Amygdala (tissue), 56 donors: ENCODE results near the gene TPSG1.

Experiments used
- DNase-seq, 56 donors: peaks; one replicate each; lab custom pipeline; 2025; lab: John Stamatoyannopoulos, UW

TPSG1 gene

DNA sequence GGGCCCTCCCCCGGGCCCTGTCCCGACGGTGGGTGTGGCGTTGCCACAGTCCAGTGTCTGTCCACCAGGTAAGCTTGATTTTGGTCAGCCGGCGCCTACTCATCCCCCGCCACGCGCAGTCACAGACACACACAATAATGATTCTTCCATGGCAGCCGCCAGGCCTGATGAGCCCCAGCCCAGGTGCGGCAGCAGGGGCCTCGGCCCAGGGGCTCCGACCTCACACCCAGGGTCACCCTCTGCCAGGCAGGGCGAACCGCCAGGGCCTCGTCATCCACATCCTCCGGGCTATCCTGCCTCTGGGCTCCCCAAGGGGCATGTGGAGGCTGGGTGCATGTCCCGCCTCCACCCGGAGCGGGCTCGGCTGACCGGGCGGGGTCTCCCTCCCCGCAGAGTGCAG is 7.5 kb downstream of the TPSG1 start:
- DNase-seq, result no peak

DNA sequence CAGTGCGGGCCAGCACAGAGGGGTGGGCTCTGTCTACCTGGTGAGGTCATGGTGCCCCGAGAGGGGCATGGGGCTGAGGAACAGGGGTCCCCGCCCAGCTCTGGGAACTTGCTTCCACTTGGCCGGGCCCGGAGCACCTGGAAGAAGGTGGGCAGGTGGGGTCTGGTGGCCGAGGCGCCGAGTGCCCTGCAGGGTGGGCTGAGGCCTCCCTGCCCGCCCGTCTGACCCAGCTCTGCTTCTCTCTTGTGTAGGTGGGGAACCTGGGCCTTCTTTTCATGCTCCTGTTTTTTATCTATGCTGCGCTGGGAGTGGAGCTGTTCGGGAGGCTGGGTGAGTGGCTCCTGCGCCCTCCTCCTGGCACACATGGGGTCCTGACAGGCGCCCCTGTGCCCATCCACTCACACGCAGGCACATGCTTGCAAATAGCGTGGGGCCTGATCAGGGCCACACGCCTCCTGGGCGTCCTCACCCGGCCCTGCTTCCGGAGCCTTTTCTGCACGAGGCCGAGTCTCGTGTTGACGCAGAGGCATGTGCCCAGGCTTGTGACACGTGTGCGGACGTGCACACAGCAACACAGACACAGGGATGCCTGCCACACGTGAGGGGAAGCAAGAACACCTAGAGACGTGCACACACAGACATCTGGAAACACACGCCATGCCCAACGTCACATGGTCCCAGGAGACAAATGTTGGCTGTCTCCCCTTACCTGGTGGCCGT is 8.2 kb downstream of the TPSG1 start:
- DNase-seq, result no peak

DNA sequence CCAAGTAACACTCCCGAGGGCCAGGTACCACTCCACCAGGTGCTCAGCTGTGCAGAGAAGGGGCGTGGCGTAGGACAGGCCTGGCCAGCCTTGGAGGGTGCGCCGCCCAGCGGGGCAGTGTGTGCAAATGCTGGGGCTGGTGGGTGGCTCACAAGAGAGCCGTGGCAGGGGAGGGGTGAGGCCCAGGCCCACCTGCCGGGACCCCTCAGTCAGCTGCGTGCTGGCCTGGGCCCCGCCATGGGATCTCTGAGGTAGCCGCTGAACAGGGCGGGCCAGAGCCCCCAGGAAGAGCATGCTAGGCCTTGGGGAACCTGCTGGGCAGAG is 8.8 kb downstream of the TPSG1 start:
- no peak for DNase-seq

DNA sequence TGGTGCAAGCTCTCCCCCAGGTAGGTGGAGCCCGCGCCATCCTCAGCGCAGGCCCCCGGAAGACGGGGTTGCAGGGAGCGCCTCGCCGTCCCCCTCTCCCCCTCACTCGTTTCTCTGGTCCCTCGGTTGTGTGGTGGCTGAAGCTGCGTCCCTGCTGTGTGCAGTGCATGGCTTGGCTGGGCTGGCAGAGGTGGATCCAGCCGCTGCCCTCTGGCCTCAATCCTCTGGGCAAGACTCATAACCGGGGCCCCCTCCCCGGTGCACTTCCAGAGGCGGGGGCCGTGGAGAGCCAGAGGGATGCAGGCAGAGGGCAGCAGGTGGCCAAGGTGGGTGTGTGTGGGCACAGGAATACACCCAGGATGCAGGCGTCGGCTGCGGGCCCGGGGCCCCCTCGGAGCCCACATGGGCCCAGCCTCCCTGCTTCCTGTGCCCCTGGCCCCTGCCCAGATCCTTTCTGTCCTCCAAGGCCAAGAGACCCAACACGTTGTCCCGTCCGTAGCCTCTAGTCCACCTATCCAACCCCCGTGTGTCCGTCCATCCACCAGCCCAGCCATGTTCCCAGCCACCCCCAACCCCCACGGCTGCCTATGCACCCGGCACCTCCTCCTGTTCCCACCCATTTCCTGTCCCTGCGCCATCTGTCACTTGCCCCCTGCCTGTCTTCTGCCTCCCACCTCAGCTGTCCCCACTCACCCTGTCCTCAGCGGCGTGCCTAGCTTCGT is 9.3 kb downstream of the TPSG1 start:
- no peak for DNase-seq

GRCh38 chr16:1214719-1215118 is 10.3 kb downstream of the TPSG1 start:
- DNase-seq, result no peak

DNA sequence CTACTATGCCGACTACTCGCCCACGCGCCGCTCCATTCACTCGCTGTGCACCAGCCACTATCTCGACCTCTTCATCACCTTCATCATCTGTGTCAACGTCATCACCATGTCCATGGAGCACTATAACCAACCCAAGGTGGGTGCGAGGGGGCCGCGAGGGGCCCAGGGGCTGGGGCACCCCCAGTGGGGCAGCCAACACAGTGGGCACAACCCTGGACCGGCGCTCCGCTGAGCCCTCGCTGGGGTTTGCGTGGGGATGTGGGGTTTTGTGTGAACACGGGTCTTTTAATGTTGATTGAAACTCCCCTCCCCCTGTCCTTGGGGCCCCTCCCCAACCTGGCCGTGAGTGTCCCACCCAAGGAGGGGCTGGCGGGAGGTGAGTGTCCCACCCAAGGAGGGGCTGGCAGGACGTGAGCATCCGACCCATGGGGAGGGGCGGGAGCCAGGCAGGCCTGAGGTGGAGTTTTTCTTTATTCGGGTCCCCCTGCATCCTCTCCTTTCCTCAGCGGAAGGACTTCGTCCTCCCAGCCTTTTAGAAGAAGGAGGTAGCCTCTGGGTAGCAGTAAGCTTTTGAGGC is 11.2 kb downstream of the TPSG1 start:
- no peak for DNase-seq

GRCh38 chr16:1213231-1213630 is 11.8 kb downstream of the TPSG1 start:
- no peak for DNase-seq

DNA sequence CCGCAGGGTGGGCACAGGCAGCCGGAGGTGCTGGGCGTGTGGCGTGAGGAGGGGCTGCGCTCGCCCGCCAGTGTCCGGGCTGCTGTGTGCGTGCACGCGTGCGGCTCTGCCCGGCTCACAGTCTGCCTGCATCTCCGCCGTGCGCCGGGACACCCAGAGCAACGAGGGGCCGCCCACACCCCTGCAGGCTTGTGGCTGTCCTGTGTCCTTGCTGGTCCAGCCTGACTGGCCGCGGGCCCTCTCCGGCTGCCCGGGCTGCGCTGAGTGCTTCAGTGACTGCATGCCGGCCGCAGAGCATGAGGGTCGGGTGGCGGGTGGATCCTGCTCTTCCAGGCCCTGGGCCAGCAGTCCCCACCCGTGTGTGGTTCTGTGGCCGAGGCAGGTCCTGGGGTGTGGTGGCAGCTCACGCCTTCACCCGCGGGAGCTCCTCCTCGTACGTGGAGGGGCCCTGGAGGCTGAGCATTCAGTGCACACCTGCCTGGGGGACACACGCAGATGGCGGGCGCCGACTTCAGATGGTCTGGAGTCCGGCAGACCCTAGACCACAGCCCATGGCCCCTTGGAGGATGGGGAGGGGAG is 12.4 kb downstream of the TPSG1 start:
- DNase-seq, result no peak

GRCh38 chr16:1211451-1212268 is 13.4 kb downstream of the TPSG1 start:
- peak in 16 of 56 donors; percentile 2 to 55 (median 22) for DNase-seq

DNA sequence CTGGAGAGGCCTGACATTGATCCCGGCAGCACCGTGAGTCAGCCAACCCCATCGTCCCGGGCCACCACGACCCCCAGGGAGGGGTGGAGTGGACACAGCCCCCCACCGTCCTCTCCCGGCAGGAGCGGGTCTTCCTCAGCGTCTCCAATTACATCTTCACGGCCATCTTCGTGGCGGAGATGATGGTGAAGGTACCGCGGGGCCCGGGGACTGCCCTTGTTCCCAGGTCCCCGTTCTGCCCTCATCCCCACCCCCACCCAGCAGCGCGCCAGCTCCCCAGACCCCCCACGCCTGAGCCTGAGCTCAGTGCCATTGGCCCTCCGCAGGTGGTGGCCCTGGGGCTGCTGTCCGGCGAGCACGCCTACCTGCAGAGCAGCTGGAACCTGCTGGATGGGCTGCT is 14.6 kb downstream of the TPSG1 start:
- no peak for DNase-seq

DNA sequence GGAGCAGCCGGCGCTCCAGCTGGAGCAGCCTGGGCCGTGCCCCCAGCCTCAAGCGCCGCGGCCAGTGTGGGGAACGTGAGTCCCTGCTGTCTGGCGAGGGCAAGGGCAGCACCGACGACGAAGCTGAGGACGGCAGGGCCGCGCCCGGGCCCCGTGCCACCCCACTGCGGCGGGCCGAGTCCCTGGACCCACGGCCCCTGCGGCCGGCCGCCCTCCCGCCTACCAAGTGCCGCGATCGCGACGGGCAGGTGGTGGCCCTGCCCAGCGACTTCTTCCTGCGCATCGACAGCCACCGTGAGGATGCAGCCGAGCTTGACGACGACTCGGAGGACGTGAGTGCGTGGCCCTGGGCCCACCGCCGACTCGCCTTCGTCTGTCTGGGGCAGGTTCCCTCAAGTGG is 16.0 kb downstream of the TPSG1 start:
- no peak for DNase-seq

DNA sequence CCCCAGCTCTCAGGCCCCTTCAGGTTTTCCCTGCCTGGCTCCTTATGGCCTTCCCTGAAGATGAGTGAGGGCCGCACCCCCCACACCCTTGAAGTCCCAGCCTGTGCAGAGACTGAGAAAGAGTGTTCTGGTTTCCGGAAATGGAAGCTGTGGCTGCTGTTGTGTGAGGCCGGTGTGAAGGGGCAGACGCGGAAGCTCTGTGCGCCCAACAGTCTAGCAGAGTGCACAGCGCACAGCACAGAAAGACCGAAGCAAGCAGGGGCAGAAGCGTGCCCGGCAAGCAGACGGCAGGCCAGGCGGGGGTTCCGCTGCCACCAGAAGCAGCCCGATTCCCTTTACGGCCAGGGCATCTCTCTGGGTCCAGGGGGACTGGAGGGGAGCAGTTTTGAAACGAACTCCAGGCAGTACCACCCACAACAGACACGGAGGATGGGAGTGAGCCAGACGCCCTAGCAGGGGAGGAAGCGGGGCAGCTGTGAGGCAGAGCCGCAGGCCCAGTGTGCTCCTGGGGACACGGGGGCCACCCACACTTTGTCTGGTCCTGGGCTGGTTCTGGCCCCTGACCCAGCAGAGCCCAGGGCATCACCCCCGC is 16.7 kb downstream of the TPSG1 start:
- no peak for DNase-seq

- DNase-seq, result no peak
Observed at GRCh38 chr16:1206786-1207185, 18.3 kb downstream of the TPSG1 start.

DNA sequence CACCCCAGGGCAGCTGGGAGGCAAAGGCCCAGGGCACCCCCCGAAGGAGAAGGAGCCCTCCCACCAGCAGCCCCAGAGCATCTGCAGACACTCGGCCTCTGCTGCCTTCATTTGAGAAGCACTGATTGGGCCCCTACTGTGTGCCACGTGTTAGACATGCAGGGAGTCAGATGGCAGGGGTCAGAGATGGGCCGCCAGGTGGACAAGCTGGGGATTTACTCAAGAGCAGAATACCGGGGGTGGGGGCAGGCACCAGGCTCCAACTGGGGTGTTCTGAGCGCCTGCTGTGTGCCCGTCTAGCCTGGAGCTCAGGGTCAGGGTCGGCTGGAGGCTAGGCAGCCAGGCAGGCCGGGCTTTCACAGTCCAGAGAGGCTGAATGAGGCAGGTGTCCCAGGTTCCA is 18.7 kb downstream of the TPSG1 start:
- DNase-seq, result no peak

DNA sequence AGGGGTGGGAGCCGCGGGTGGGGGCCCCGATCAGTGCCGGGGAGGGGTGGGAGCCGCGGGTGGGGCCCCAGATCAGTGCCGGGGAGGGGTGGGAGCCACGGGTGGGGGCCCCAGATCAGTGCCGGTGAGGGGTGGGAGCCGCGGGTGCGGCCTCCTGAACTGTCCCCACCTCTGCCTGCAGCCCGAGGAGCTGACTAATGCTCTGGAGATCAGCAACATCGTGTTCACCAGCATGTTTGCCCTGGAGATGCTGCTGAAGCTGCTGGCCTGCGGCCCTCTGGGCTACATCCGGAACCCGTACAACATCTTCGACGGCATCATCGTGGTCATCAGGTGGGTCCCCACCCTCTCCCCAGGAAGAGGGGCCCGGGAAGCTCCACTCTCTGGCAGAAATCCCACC is 20.1 kb downstream of the TPSG1 start:
- no peak for DNase-seq

DNA sequence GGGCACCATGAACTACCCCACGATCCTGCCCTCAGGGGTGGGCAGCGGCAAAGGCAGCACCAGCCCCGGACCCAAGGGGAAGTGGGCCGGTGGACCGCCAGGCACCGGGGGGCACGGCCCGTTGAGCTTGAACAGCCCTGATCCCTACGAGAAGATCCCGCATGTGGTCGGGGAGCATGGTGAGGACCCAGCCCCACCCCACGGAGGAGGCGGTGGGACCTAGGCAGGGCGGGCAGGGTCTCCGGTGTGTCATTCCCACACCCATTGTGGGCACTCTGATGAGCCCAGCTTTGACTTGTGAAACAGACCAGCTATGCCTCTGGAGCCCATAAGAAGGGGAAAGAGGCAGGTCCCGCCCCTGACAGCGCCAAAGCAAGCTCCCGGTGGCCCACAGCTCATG is 22.8 kb downstream of the TPSG1 start:
- no peak for DNase-seq

DNA sequence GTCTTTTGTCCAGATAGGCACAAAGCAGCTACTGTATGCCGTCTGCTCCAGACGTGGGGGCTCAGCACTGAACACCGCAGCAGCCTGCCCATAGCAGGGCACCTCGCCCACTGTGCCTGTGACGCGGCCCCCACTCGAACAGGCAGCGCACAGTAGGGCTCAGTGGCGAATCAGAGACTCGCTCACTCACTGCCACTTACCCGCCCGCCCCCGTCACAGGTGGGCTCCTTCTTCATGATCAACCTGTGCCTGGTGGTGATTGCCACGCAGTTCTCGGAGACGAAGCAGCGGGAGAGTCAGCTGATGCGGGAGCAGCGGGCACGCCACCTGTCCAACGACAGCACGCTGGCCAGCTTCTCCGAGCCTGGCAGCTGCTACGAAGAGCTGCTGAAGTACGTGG is 23.6 kb downstream of the TPSG1 start:
- DNase-seq, result no peak

DNA sequence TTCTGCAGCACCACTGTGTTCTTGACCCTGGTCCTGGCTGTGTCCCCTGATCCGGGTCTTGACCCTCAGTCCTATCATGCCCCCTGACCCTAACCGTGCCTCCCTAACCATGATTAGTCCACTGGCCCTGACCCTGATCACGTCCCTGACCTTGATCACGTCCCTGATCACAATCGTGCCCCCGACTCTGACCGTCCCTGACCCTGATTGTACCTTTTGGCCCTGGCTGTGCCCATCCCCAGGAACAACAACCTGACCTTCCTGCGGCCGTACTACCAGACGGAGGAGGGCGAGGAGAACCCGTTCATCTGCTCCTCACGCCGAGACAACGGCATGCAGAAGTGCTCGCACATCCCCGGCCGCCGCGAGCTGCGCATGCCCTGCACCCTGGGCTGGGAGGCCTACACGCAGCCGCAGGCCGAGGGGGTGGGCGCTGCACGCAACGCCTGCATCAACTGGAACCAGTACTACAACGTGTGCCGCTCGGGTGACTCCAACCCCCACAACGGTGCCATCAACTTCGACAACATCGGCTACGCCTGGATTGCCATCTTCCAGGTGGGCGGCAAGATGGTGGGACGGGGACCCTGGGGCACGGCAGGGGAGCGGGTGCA is 24.9 kb downstream of the TPSG1 start:
- DNase-seq, result no peak

DNA sequence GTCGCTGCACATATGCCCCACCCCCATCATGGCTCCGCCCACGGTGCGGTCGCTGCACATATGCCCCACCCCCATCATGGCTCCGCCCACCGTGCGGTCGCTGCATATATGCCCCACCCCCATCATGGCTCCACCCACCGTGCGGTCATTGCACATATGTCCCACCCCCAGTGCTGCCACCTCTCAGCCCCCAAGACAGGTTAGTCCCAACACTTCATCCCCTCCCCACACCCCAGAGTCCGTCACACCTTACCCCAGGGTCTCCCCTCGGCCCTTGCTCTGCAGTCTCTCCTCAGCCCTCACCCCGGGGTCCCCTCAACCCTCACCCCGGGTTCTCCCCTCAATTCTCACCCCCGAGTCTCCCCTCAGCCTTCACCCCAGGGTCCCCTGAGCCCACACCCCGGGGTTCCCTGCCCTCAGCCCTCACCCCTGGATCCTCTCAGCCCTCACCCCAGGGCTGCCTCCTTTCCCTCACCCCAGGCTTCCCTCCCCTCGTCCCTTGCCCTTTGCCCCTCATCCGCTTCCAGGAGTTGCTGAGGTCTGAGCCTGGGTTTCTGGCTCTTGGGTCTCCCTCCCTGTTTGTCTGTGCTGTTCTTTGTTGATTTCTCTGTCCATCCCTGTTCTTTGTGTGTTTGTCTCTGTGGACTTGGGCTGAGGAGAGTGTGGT is 25.6 kb downstream of the TPSG1 start:
- no peak for DNase-seq
